ENCODE measurements around the gene MBOAT7.
"Not testable (repeated sequence)": the region's sequence is repeated elsewhere in the genome, so short reads cannot be mapped to it uniquely, and the experiment has no call there.

The MBOAT7 gene

GRCh38 chr19:54218960-54219661, 29.7 kb upstream of the MBOAT7 start:
- Histone ChIP-seq H3K27ac (ENCODE audit: low read depth, low read length) (no peak overlapping the region), H3K27me3 (ENCODE audit: control insufficient read depth, insufficient read depth, low read length) (no peaks in the 10 kb centered on the region)

GRCh38 chr19:54218259-54218658, 28.9 kb upstream of the MBOAT7 start:
- Histone ChIP-seq H3K27ac (ENCODE audit: low read depth, low read length) (no peak overlapping the region), H3K36me3 (ENCODE audit: control insufficient read depth, insufficient read depth, low read length) (no peaks in the 10 kb centered on the region), H3K9ac (ENCODE audit: low read length) (no peak overlapping the region), H3K4me3 (ENCODE audit: low read length) (no peak overlapping the region), H3K27me3 (ENCODE audit: control insufficient read depth, insufficient read depth, low read length) (no peaks in the 10 kb centered on the region), H3K4me1 (ENCODE audit: control insufficient read depth, insufficient read depth, low read length) (no peaks in the 10 kb centered on the region)

More at GRCh38 chr19:54218960-54219661, 29.7 kb upstream of the MBOAT7 start:
- Histone ChIP-seq H3K9ac (ENCODE audit: low read length) (no peak overlapping the region), H3K4me3 (ENCODE audit: low read length) (no peak overlapping the region), H3K4me1 (ENCODE audit: control insufficient read depth, insufficient read depth, low read length) (no peaks in the 10 kb centered on the region), H3K36me3 (ENCODE audit: control insufficient read depth, insufficient read depth, low read length) (no peaks in the 10 kb centered on the region)

GRCh38 chr19:54217517-54218247, 28.3 kb upstream of the MBOAT7 start:
- not testable (repeated sequence) for H3K4me1 ChIP-seq (ENCODE audit: control insufficient read depth, insufficient read depth, low read length); H3K27ac ChIP-seq (ENCODE audit: low read depth, low read length); H3K36me3 ChIP-seq (ENCODE audit: control insufficient read depth, insufficient read depth, low read length); H3K27me3 ChIP-seq (ENCODE audit: control insufficient read depth, insufficient read depth, low read length); H3K9ac ChIP-seq (ENCODE audit: low read length); H3K4me3 ChIP-seq (ENCODE audit: low read length)

- H3K4me3 ChIP-seq (ENCODE audit: low read length), result no peak overlapping the region
- H3K27ac ChIP-seq (ENCODE audit: low read depth, low read length), result no peak overlapping the region
- H3K4me1 ChIP-seq (ENCODE audit: control insufficient read depth, insufficient read depth, low read length), result no peaks in the 10 kb centered on the region
- no peaks in the 10 kb centered on the region for H3K36me3 ChIP-seq (ENCODE audit: control insufficient read depth, insufficient read depth, low read length)
- H3K9ac ChIP-seq (ENCODE audit: low read length), result no peak overlapping the region
- no peaks in the 10 kb centered on the region for H3K27me3 ChIP-seq (ENCODE audit: control insufficient read depth, insufficient read depth, low read length)
These were observed 27.5 kb upstream of the MBOAT7 start for GRCh38 chr19:54216869-54217268.

- H3K27me3 ChIP-seq (ENCODE audit: control insufficient read depth, insufficient read depth, low read length); H3K4me1 ChIP-seq (ENCODE audit: control insufficient read depth, insufficient read depth, low read length); H3K36me3 ChIP-seq (ENCODE audit: control insufficient read depth, insufficient read depth, low read length): not testable (repeated sequence)
These were observed 25.4 kb upstream of the MBOAT7 start for GRCh38 chr19:54214734-54215133.

GRCh38 chr19:54214217-54214616, 24.8 kb upstream of the MBOAT7 start:
- not testable (repeated sequence) for H3K9ac ChIP-seq (ENCODE audit: low read length); H3K36me3 ChIP-seq (ENCODE audit: control insufficient read depth, insufficient read depth, low read length); H3K27me3 ChIP-seq (ENCODE audit: control insufficient read depth, insufficient read depth, low read length); H3K27ac ChIP-seq (ENCODE audit: low read depth, low read length); H3K4me3 ChIP-seq (ENCODE audit: low read length)
- peaks cover 11% of the 10 kb centered on the region for H3K4me1 ChIP-seq (ENCODE audit: control insufficient read depth, insufficient read depth, low read length)

More at GRCh38 chr19:54214734-54215133, 25.4 kb upstream of the MBOAT7 start:
- not testable (repeated sequence) for H3K9ac ChIP-seq (ENCODE audit: low read length); H3K27ac ChIP-seq (ENCODE audit: low read depth, low read length); H3K4me3 ChIP-seq (ENCODE audit: low read length)

GRCh38 chr19:54211235-54211634, 21.9 kb upstream of the MBOAT7 start:
- no peaks in the 10 kb centered on the region for H3K27me3 ChIP-seq (ENCODE audit: control insufficient read depth, insufficient read depth, low read length)
- peaks cover 19% of the 10 kb centered on the region for H3K4me1 ChIP-seq (ENCODE audit: control insufficient read depth, insufficient read depth, low read length)
- no peak overlapping the region for H3K9ac ChIP-seq (ENCODE audit: low read length)
- H3K4me3 ChIP-seq (ENCODE audit: low read length), result no peak overlapping the region
- H3K27ac ChIP-seq (ENCODE audit: low read depth, low read length), result no peak overlapping the region
- H3K36me3 ChIP-seq (ENCODE audit: control insufficient read depth, insufficient read depth, low read length), result peaks cover 16% of the 10 kb centered on the region

GRCh38 chr19:54209811-54210494, 20.6 kb upstream of the MBOAT7 start:
- Histone ChIP-seq H3K4me3 (ENCODE audit: low read length) (peak overlapping the region; percentile 35), H3K4me1 (ENCODE audit: control insufficient read depth, insufficient read depth, low read length) (peaks cover 19% of the 10 kb centered on the region), H3K9ac (ENCODE audit: low read length) (peak overlapping the region; percentile 56), H3K36me3 (ENCODE audit: control insufficient read depth, insufficient read depth, low read length) (peaks cover 21% of the 10 kb centered on the region), H3K27ac (ENCODE audit: low read depth, low read length) (peak overlapping the region; percentile 19), H3K27me3 (ENCODE audit: control insufficient read depth, insufficient read depth, low read length) (no peaks in the 10 kb centered on the region)

GRCh38 chr19:54209058-54209810, 19.9 kb upstream of the MBOAT7 start:
- Histone ChIP-seq H3K4me3 (ENCODE audit: low read length) (no peak overlapping the region), H3K4me1 (ENCODE audit: control insufficient read depth, insufficient read depth, low read length) (peaks cover 19% of the 10 kb centered on the region), H3K27ac (ENCODE audit: low read depth, low read length) (peak overlapping the region; percentile 19), H3K27me3 (ENCODE audit: control insufficient read depth, insufficient read depth, low read length) (no peaks in the 10 kb centered on the region), H3K36me3 (ENCODE audit: control insufficient read depth, insufficient read depth, low read length) (peaks cover 24% of the 10 kb centered on the region), H3K9ac (ENCODE audit: low read length) (no peak overlapping the region)

- peak overlapping the region; percentile 19 for H3K27ac ChIP-seq (ENCODE audit: low read depth, low read length)
- peaks cover 24% of the 10 kb centered on the region for H3K36me3 ChIP-seq (ENCODE audit: control insufficient read depth, insufficient read depth, low read length)
- H3K27me3 ChIP-seq (ENCODE audit: control insufficient read depth, insufficient read depth, low read length), result no peaks in the 10 kb centered on the region
- H3K4me1 ChIP-seq (ENCODE audit: control insufficient read depth, insufficient read depth, low read length), result peaks cover 19% of the 10 kb centered on the region
- no peak overlapping the region for H3K9ac ChIP-seq (ENCODE audit: low read length)
- no peak overlapping the region for H3K4me3 ChIP-seq (ENCODE audit: low read length)
These were observed 19.3 kb upstream of the MBOAT7 start for GRCh38 chr19:54208784-54209057.

- no peak overlapping the region for H3K4me3 ChIP-seq (ENCODE audit: low read length)
- H3K9ac ChIP-seq (ENCODE audit: low read length), result no peak overlapping the region
- peaks cover 24% of the 10 kb centered on the region for H3K36me3 ChIP-seq (ENCODE audit: control insufficient read depth, insufficient read depth, low read length)
- peaks cover 20% of the 10 kb centered on the region for H3K4me1 ChIP-seq (ENCODE audit: control insufficient read depth, insufficient read depth, low read length)
- H3K27ac ChIP-seq (ENCODE audit: low read depth, low read length), result peak overlapping the region; percentile 38
- H3K27me3 ChIP-seq (ENCODE audit: control insufficient read depth, insufficient read depth, low read length), result no peaks in the 10 kb centered on the region
These were observed 18.8 kb upstream of the MBOAT7 start for GRCh38 chr19:54207983-54208783.

- no peak overlapping the region for H3K9ac ChIP-seq (ENCODE audit: low read length)
- peak overlapping the region; percentile 38 for H3K27ac ChIP-seq (ENCODE audit: low read depth, low read length)
- H3K4me3 ChIP-seq (ENCODE audit: low read length), result no peak overlapping the region
- no peaks in the 10 kb centered on the region for H3K27me3 ChIP-seq (ENCODE audit: control insufficient read depth, insufficient read depth, low read length)
- peaks cover 29% of the 10 kb centered on the region for H3K36me3 ChIP-seq (ENCODE audit: control insufficient read depth, insufficient read depth, low read length)
- H3K4me1 ChIP-seq (ENCODE audit: control insufficient read depth, insufficient read depth, low read length), result peaks cover 25% of the 10 kb centered on the region
These were observed 18.2 kb upstream of the MBOAT7 start for GRCh38 chr19:54207676-54207982.

Data from rectal smooth muscle tissue (tissue), 1 donor.